SK-N-SH treated with all-trans-retinoic acid at 6 μM for 48 hours (cell line): ENCODE results near the gene BRD1.

ENCODE experiments used
- ARNTL ChIP-seq: fragments of 450-650 bp; formaldehyde crosslinking; IDR thresholded peaks from 2 replicates; pipeline ENCODE4 v1.5.0; 2020; ENCODE audit warnings: low read depth, mild to moderate bottlenecking, moderate library complexity, borderline replicate concordance
- BACH2 ChIP-seq: fragments of 250-450 bp; sonication (Bioruptor Pico); IDR thresholded peaks from 2 replicates; pipeline ENCODE4 v1.9.0; 2021; ENCODE audit warnings: mild to moderate bottlenecking, borderline replicate concordance
- CSDC2 ChIP-seq: fragments of 250-450 bp; sonication (Bioruptor Pico); IDR thresholded peaks from 2 replicates; pipeline ENCODE4 v1.5.0; 2020; ENCODE audit warnings: mild to moderate bottlenecking, moderate library complexity
- GLIS3 ChIP-seq: fragments of 250-450 bp; sonication (Bioruptor Pico); IDR thresholded peaks from 2 replicates; pipeline ENCODE4 v1.5.0; 2020; ENCODE audit warnings: mild to moderate bottlenecking, moderate library complexity
- PATZ1 ChIP-seq: fragments of 250-450 bp; sonication (Bioruptor Pico); IDR thresholded peaks from 2 replicates; pipeline ENCODE4 v1.8.0; 2020; ENCODE audit warnings: mild to moderate bottlenecking, moderate library complexity, borderline replicate concordance
- PPARA ChIP-seq: fragments of 250-450 bp; sonication (Bioruptor Pico); IDR thresholded peaks from 2 replicates; pipeline ENCODE4 v1.5.0; 2020; ENCODE audit warnings: mild to moderate bottlenecking, borderline replicate concordance
- RARB ChIP-seq: fragments of 250-450 bp; sonication (Bioruptor Pico); IDR thresholded peaks from 2 replicates; pipeline ENCODE4 v1.8.0; 2021; ENCODE audit warnings: mild to moderate bottlenecking, moderate library complexity
- SNAI2 ChIP-seq: fragments of 250-450 bp; sonication (Bioruptor Pico); IDR thresholded peaks from 2 replicates; pipeline ENCODE4 v1.5.0; 2020; ENCODE audit warnings: mild to moderate bottlenecking, moderate library complexity
- ZFP3 ChIP-seq: fragments of 250-450 bp; sonication (Bioruptor Pico); IDR thresholded peaks from 2 replicates; pipeline ENCODE4 v1.5.0; 2020; ENCODE audit warnings: mild to moderate bottlenecking, moderate library complexity
- ZFP30 ChIP-seq: fragments of 450-650 bp; formaldehyde crosslinking; IDR thresholded peaks from 2 replicates; pipeline ENCODE4 v1.5.0; 2022; ENCODE audit warnings: mild to moderate bottlenecking, moderate library complexity
- ZNF70 ChIP-seq: fragments of 450-650 bp; formaldehyde crosslinking; IDR thresholded peaks from 2 replicates; pipeline ENCODE4 v1.5.0; 2020; ENCODE audit warnings: mild to moderate bottlenecking, moderate library complexity
- ZNF8 ChIP-seq: fragments of 450-650 bp; formaldehyde crosslinking; IDR thresholded peaks from 2 replicates; pipeline ENCODE4 v1.5.0; 2020; ENCODE audit warnings: mild to moderate bottlenecking, moderate library complexity

- TF ChIP-seq BACH2 (CRISPR knock-in tag) (no peak), ZNF8 (CRISPR knock-in tag) (no peak), ZNF70 (CRISPR knock-in tag) (no peak), SNAI2 (CRISPR knock-in tag) (no peak), ARNTL (no peak), RARB (CRISPR knock-in tag) (no peak), PPARA (no peak), PATZ1 (no peak), ZFP3 (CRISPR knock-in tag) (no peak), ZFP30 (CRISPR knock-in tag) (no peak), CSDC2 (CRISPR knock-in tag) (no peak), GLIS3 (CRISPR knock-in tag) (no peak)
Measured at GRCh38 chr22:49756201-49756600, 71.5 kb downstream of the BRD1 start.
